ENCODE results near the gene AFDN. TPM values are rescaled to one million over a fixed set of nuclear protein-coding genes. Genes with fewer than 3 reads are reported as not detected.

The AFDN gene
- total RNA-seq, 2 experiments from 2014 or later: 29.9 to 37.7 TPM

- H3K4me3 Mint-ChIP-seq: no peak overlapping the region
- POLR2A ChIA-PET: no interaction called here
Measured at GRCh38 chr6:168012431-168013249, 185.9 kb downstream of the AFDN start.

GRCh38 chr6:168013250-168013915, 186.7 kb downstream of the AFDN start:
- H3K27ac Mint-ChIP-seq: no peak overlapping the region
- peaks cover 3% of the 10 kb centered on the region for H3K27me3 Mint-ChIP-seq
- H3K4me3 Mint-ChIP-seq: no peak overlapping the region
- H3K36me3 Mint-ChIP-seq: no peaks in the 10 kb centered on the region
- ATAC-seq (ENCODE audit: low read depth): no peak
- no peaks in the 10 kb centered on the region for H3K4me1 Mint-ChIP-seq
- POLR2A ChIA-PET: no interaction called here
- DNase-seq: no peak
- peaks cover 14% of the 10 kb centered on the region for H3K9me3 Mint-ChIP-seq

More at GRCh38 chr6:168012431-168013249, 185.9 kb downstream of the AFDN start:
- peaks cover 3% of the 10 kb centered on the region for H3K27me3 Mint-ChIP-seq
- ATAC-seq (ENCODE audit: low read depth) (no peak), DNase-seq (no peak)
- no peak overlapping the region for H3K27ac Mint-ChIP-seq
- H3K36me3 Mint-ChIP-seq: no peaks in the 10 kb centered on the region
- no peaks in the 10 kb centered on the region for H3K4me1 Mint-ChIP-seq
- peaks cover 14% of the 10 kb centered on the region for H3K9me3 Mint-ChIP-seq

- Mint-ChIP-seq H3K27ac (no peak overlapping the region), H3K4me1 (no peaks in the 10 kb centered on the region), H3K27me3 (peaks cover 3% of the 10 kb centered on the region), H3K4me3 (no peak overlapping the region), H3K36me3 (no peaks in the 10 kb centered on the region), H3K9me3 (peaks cover 17% of the 10 kb centered on the region)
- DNase-seq: no peak
- POLR2A ChIA-PET: no interaction called here
- no peak for ATAC-seq (ENCODE audit: low read depth)
Measured at GRCh38 chr6:168014428-168014827, 187.7 kb downstream of the AFDN start.

- Mint-ChIP-seq H3K27ac (no peak overlapping the region), H3K27me3 (peaks cover 4% of the 10 kb centered on the region), H3K4me1 (no peaks in the 10 kb centered on the region), H3K36me3 (no peaks in the 10 kb centered on the region), H3K4me3 (no peak overlapping the region), H3K9me3 (peaks cover 17% of the 10 kb centered on the region)
- DNase-seq (no peak), ATAC-seq (ENCODE audit: low read depth) (no peak)
- POLR2A ChIA-PET: no interaction called here
Measured at GRCh38 chr6:168015009-168015408, 188.3 kb downstream of the AFDN start.

- Mint-ChIP-seq H3K27me3 (peaks cover 6% of the 10 kb centered on the region), H3K9me3 (peaks cover 13% of the 10 kb centered on the region), H3K27ac (no peak overlapping the region), H3K4me3 (no peak overlapping the region), H3K36me3 (no peaks in the 10 kb centered on the region), H3K4me1 (no peaks in the 10 kb centered on the region)
- DNase-seq (no peak), ATAC-seq (ENCODE audit: low read depth) (no peak)
- POLR2A ChIA-PET: no interaction called here
Measured at GRCh38 chr6:168015482-168016175, 188.9 kb downstream of the AFDN start.

- DNase-seq (no peak), ATAC-seq (ENCODE audit: low read depth) (no peak)
- Mint-ChIP-seq H3K4me1 (no peaks in the 10 kb centered on the region), H3K27me3 (peaks cover 6% of the 10 kb centered on the region), H3K36me3 (no peaks in the 10 kb centered on the region), H3K4me3 (no peak overlapping the region), H3K9me3 (peaks cover 11% of the 10 kb centered on the region), H3K27ac (no peak overlapping the region)
- POLR2A ChIA-PET: no interaction called here
Measured at GRCh38 chr6:168016176-168016620, 189.5 kb downstream of the AFDN start.

GRCh38 chr6:168016721-168017525, 190.2 kb downstream of the AFDN start:
- no peak for DNase-seq
- Mint-ChIP-seq H3K9me3 (peaks cover 9% of the 10 kb centered on the region), H3K4me3 (no peak overlapping the region)

GRCh38 chr6:168017629-168018028, 190.9 kb downstream of the AFDN start:
- H3K4me3 Mint-ChIP-seq: no peak overlapping the region
- H3K4me1 Mint-ChIP-seq: no peaks in the 10 kb centered on the region
- ATAC-seq (ENCODE audit: low read depth) (no peak), DNase-seq (no peak)
- POLR2A ChIA-PET: no interaction called here
- H3K27ac Mint-ChIP-seq: no peak overlapping the region
- peaks cover 6% of the 10 kb centered on the region for H3K27me3 Mint-ChIP-seq
- H3K36me3 Mint-ChIP-seq: no peaks in the 10 kb centered on the region
- peaks cover 7% of the 10 kb centered on the region for H3K9me3 Mint-ChIP-seq

More at GRCh38 chr6:168016721-168017525, 190.2 kb downstream of the AFDN start:
- Mint-ChIP-seq H3K27ac (no peak overlapping the region), H3K36me3 (no peaks in the 10 kb centered on the region), H3K27me3 (peaks cover 6% of the 10 kb centered on the region), H3K4me1 (no peaks in the 10 kb centered on the region)
- POLR2A ChIA-PET: no interaction called here
- no peak for ATAC-seq (ENCODE audit: low read depth)

- Mint-ChIP-seq H3K4me1 (no peaks in the 10 kb centered on the region), H3K36me3 (no peaks in the 10 kb centered on the region), H3K27me3 (peaks cover 6% of the 10 kb centered on the region), H3K4me3 (no peak overlapping the region), H3K9me3 (peaks cover 7% of the 10 kb centered on the region), H3K27ac (no peak overlapping the region)
- DNase-seq (no peak), ATAC-seq (ENCODE audit: low read depth) (no peak)
- POLR2A ChIA-PET: no interaction called here
Measured at GRCh38 chr6:168018664-168019063, 192.0 kb downstream of the AFDN start.

GRCh38 chr6:168020242-168020641, 193.5 kb downstream of the AFDN start:
- ATAC-seq (ENCODE audit: low read depth): no peak
- Mint-ChIP-seq H3K27me3 (peaks cover 4% of the 10 kb centered on the region), H3K9me3 (peaks cover 6% of the 10 kb centered on the region), H3K4me3 (no peak overlapping the region), H3K4me1 (no peaks in the 10 kb centered on the region), H3K27ac (no peak overlapping the region), H3K36me3 (no peaks in the 10 kb centered on the region)
- POLR2A ChIA-PET: no interaction called here
- no peak for DNase-seq

GRCh38 chr6:168021581-168021980, 194.9 kb downstream of the AFDN start:
- H3K27ac Mint-ChIP-seq: no peak overlapping the region
- H3K4me1 Mint-ChIP-seq: no peaks in the 10 kb centered on the region
- peaks cover 4% of the 10 kb centered on the region for H3K27me3 Mint-ChIP-seq
- peaks cover 4% of the 10 kb centered on the region for H3K9me3 Mint-ChIP-seq
- ATAC-seq (ENCODE audit: low read depth) (no peak), DNase-seq (no peak)
- POLR2A ChIA-PET: no interaction called here
- H3K36me3 Mint-ChIP-seq: no peaks in the 10 kb centered on the region
- H3K4me3 Mint-ChIP-seq: no peak overlapping the region
